HEK293 (cell line): Measurements from ENCODE around the gene CARNS1.

Experiments used
- CTCF ChIA-PET: fragments of 350-600 bp; formaldehyde crosslinking; extraction: SDS; loops from one replicate; lab custom pipeline; 2021; ENCODE audit warnings: antibody characterized with exemption; lab: Yijun Ruan, JAX
- POLR2A ChIA-PET: fragments of 300-600 bp; formaldehyde crosslinking; extraction: SDS; loops from one replicate; lab custom pipeline; 2020; ENCODE audit warnings: antibody characterized with exemption, inconsistent platforms; lab: Yijun Ruan, JAX
- H3K27ac ChIP-seq: fragments of 200-500 bp; sonication (Bioruptor generic); 2 replicates; pipeline ENCODE4 v1.5.1; 2014; ENCODE audit warnings: low read depth, low read length, control low read depth, inconsistent platforms; ENCODE audit errors: extremely low read depth
- H3K36me3 ChIP-seq, 2 experiments: fragments of 200-500 bp in 1 of 2; sonication (Bioruptor generic) in 1 of 2; 1 replicate in 1 of 2; 2 replicates in 1 of 2; pipeline ENCODE4 v1.5.1; 2014 to 2017; ENCODE audit warnings: inconsistent platforms in 2 of 2, low read length in 2 of 2; ENCODE audit not compliant: control insufficient read depth in 2 of 2, insufficient read depth in 1 of 2
- H3K4me1 ChIP-seq: fragments of 200-500 bp; sonication (Bioruptor generic); 2 replicates; pipeline ENCODE4 v1.5.1; 2014; ENCODE audit warnings: mild to moderate bottlenecking, low read length, inconsistent platforms; ENCODE audit not compliant: control insufficient read depth, insufficient read depth
- H3K4me3 ChIP-seq: 2 replicates; pipeline ENCODE4 v1.5.1; 2011; ENCODE audit warnings: low read depth, mild to moderate bottlenecking, control low read depth, low read length, moderate library complexity
- H3K9me3 ChIP-seq: fragments of 200-500 bp; sonication (Bioruptor generic); 2 replicates; pipeline ENCODE4 v1.5.1; 2014; ENCODE audit warnings: low read depth, low read length, inconsistent platforms; ENCODE audit not compliant: control insufficient read depth, insufficient read depth
- EGR2 ChIP-seq: fragments of 450-650 bp; formaldehyde crosslinking; IDR thresholded peaks from 2 replicates; pipeline ENCODE4 v1.5.1; 2016; ENCODE audit warnings: low read depth, missing biosample characterization, missing genetic modification characterization
- ELK4 ChIP-seq: IDR thresholded peaks from 2 replicates; pipeline ENCODE4 v1.6.1; 2011; ENCODE audit warnings: mild to moderate bottlenecking, low read depth, low read length, borderline replicate concordance
- GLIS1 ChIP-seq: fragments of 450-650 bp; formaldehyde crosslinking; IDR thresholded peaks from 2 replicates; pipeline ENCODE4 v1.5.1; 2016; ENCODE audit warnings: missing biosample characterization, missing genetic modification characterization
- HOXC10 ChIP-seq: sonication (generic); formaldehyde crosslinking; IDR thresholded peaks from 2 replicates; pipeline ENCODE4 v1.8.1; 2023; ENCODE audit warnings: mild to moderate bottlenecking, missing genetic modification reagents
- HOXD13 ChIP-seq: sonication (generic); formaldehyde crosslinking; IDR thresholded peaks from 2 replicates; pipeline ENCODE4 v1.8.0; 2022; ENCODE audit warnings: missing genetic modification reagents, borderline replicate concordance
- KLF17 ChIP-seq: fragments of 450-650 bp; formaldehyde crosslinking; IDR thresholded peaks from 2 replicates; pipeline ENCODE4 v1.5.1; 2016; ENCODE audit warnings: missing biosample characterization, missing genetic modification characterization
- PATZ1 ChIP-seq: fragments of 450-650 bp; formaldehyde crosslinking; IDR thresholded peaks from 2 replicates; pipeline ENCODE4 v1.5.1; 2016; ENCODE audit warnings: missing biosample characterization, missing genetic modification characterization
- RBAK ChIP-seq: fragments of 450-650 bp; formaldehyde crosslinking; IDR thresholded peaks from 2 replicates; pipeline ENCODE4 v1.5.1; 2016; ENCODE audit warnings: missing biosample characterization, missing genetic modification characterization
- REPIN1 ChIP-seq: fragments of 450-650 bp; formaldehyde crosslinking; IDR thresholded peaks from 2 replicates; pipeline ENCODE4 v1.5.1; 2017; ENCODE audit warnings: missing biosample characterization, missing genetic modification characterization, low read depth
- ZBTB21 ChIP-seq: fragments of 450-650 bp; formaldehyde crosslinking; IDR thresholded peaks from 2 replicates; pipeline ENCODE4 v1.5.1; 2017; ENCODE audit warnings: missing biosample characterization, missing genetic modification characterization
- ZBTB7A ChIP-seq: fragments of 450-650 bp; formaldehyde crosslinking; IDR thresholded peaks from 2 replicates; pipeline ENCODE4 v1.5.1; 2016; ENCODE audit warnings: low read depth, missing biosample characterization, missing genetic modification characterization
- ZBTB8A ChIP-seq: fragments of 450-650 bp; formaldehyde crosslinking; IDR thresholded peaks from 2 replicates; pipeline ENCODE4 v1.5.1; 2016; ENCODE audit warnings: missing biosample characterization, missing genetic modification characterization
- ZEB2 ChIP-seq: fragments of 450-650 bp; formaldehyde crosslinking; IDR thresholded peaks from 2 replicates; pipeline ENCODE4 v1.5.1; 2016; ENCODE audit warnings: missing biosample characterization, missing genetic modification characterization
- ZNF114 ChIP-seq: fragments of 450-650 bp; formaldehyde crosslinking; IDR thresholded peaks from 2 replicates; pipeline ENCODE4 v1.5.0; 2017; ENCODE audit warnings: missing biosample characterization, missing genetic modification characterization
- ZNF148 ChIP-seq: fragments of 450-650 bp; formaldehyde crosslinking; IDR thresholded peaks from 2 replicates; pipeline ENCODE4 v1.5.0; 2017; ENCODE audit warnings: missing biosample characterization, missing genetic modification characterization, borderline replicate concordance
- ZNF221 ChIP-seq: fragments of 450-650 bp; formaldehyde crosslinking; IDR thresholded peaks from 2 replicates; pipeline ENCODE4 v1.5.1; 2017; ENCODE audit warnings: missing biosample characterization, missing genetic modification characterization, borderline replicate concordance
- ZNF362 ChIP-seq: fragments of 450-650 bp; formaldehyde crosslinking; IDR thresholded peaks from 2 replicates; pipeline ENCODE4 v1.5.1; 2016; ENCODE audit warnings: missing biosample characterization, missing genetic modification characterization
- ZNF404 ChIP-seq: fragments of 450-650 bp; formaldehyde crosslinking; IDR thresholded peaks from 2 replicates; pipeline ENCODE4 v1.5.1; 2017; ENCODE audit warnings: missing biosample characterization, missing genetic modification characterization
- ZNF621 ChIP-seq: fragments of 450-650 bp; formaldehyde crosslinking; IDR thresholded peaks from 2 replicates; pipeline ENCODE4 v1.5.1; 2017; ENCODE audit warnings: missing biosample characterization, missing genetic modification characterization
- ZNF707 ChIP-seq: fragments of 450-650 bp; formaldehyde crosslinking; IDR thresholded peaks from 2 replicates; pipeline ENCODE4 v1.5.1; 2016; ENCODE audit warnings: missing biosample characterization, missing genetic modification characterization
- ZNF747 ChIP-seq: fragments of 450-650 bp; formaldehyde crosslinking; IDR thresholded peaks from 2 replicates; pipeline ENCODE4 v1.5.1; 2016; ENCODE audit warnings: missing biosample characterization, missing genetic modification characterization
- ZNF76 ChIP-seq: fragments of 450-650 bp; formaldehyde crosslinking; IDR thresholded peaks from 2 replicates; pipeline ENCODE4; 2016; ENCODE audit warnings: low read depth, missing biosample characterization, missing genetic modification characterization, borderline replicate concordance
- ZNF785 ChIP-seq: fragments of 450-650 bp; formaldehyde crosslinking; IDR thresholded peaks from 2 replicates; pipeline ENCODE4 v1.5.1; 2016; ENCODE audit warnings: missing biosample characterization, missing genetic modification characterization
- ZNF791 ChIP-seq: fragments of 450-650 bp; formaldehyde crosslinking; IDR thresholded peaks from 2 replicates; pipeline ENCODE4 v1.5.1; 2016; ENCODE audit warnings: missing biosample characterization, missing genetic modification characterization
- ZNF830 ChIP-seq: fragments of 450-650 bp; IDR thresholded peaks from 2 replicates; pipeline ENCODE4 v1.5.0; 2018; ENCODE audit warnings: missing biosample characterization, missing genetic modification characterization, low read depth, mild to moderate bottlenecking, moderate library complexity

Gene CARNS1

GRCh38 chr11:67391304-67392182 lies 23.9 kb upstream of the CARNS1 start, which contains the start of gene RAD9A (continued):
- TF ChIP-seq EGR2 (peak; percentile 33), ZBTB7A (tag by site-specific recombination) (peak; percentile 73; the same call in 1 of the 2 replicates)

GRCh38 chr11:67392183-67392715 lies 23.2 kb upstream of the CARNS1 start:
- H3K27ac ChIP-seq, result no peak overlapping the region
- H3K4me3 ChIP-seq, result peak overlapping the region; percentile 76
- ChIA-PET POLR2A (interaction anchor here (0.6 to 3.5 kb wide), 17 partner anchors 9 to 153 kb away, joined by 3 to 53 read pairs (median 4); partner anchors contain the start of genes AIP, ANKRD13D, CORO1B and POLD4), CTCF (interaction anchor here (0.6 to 25.6 kb wide), 5 partner anchors 9 to 224 kb away, joined by 4 to 898 read pairs (median 7); partner anchors contain the start of genes CLCF1, PITPNM1, POLD4 and PPP1CA)
- 0 out of 2 replicates have a peak, but pooled peaks cover 3% of the 10 kb centered on the region for H3K4me1 ChIP-seq
- no peaks in the 10 kb centered on the region for H3K9me3 ChIP-seq
- H3K36me3 ChIP-seq, result peaks cover 0 to 35% of the 10 kb centered on the region in 2 experiments; a peak in 2 of 3 replicates
- no peak for TF ChIP-seq HOXC10 (CRISPR knock-in tag)
- no peak for TF ChIP-seq ZNF830
- TF ChIP-seq ZNF621 (tag by site-specific recombination), result no peak
- TF ChIP-seq HOXD13 (CRISPR knock-in tag), result no peak
- TF ChIP-seq ZNF707, result no peak
- no peak for TF ChIP-seq ZNF148 (tag by site-specific recombination)
- no peak for TF ChIP-seq KLF17 (tag by site-specific recombination)
- TF ChIP-seq ZNF221, result no peak
- no peak for TF ChIP-seq ZNF747 (tag by site-specific recombination)
- TF ChIP-seq PATZ1, result no peak
- TF ChIP-seq ZBTB8A (tag by site-specific recombination), result no peak

GRCh38 chr11:67393437-67393836 lies 22.0 kb upstream of the CARNS1 start:
- H3K9me3 ChIP-seq, result no peaks in the 10 kb centered on the region
- POLR2A ChIA-PET, result interaction anchor here (3.5 kb wide), 1 partner anchor 8 kb away, joined by 53 read pairs; the partner anchor contains the start of gene PPP1CA
- CTCF ChIA-PET, result interaction anchor here (2.9 to 25.6 kb wide), 2 partner anchors 8 to 30 kb away, joined by 20 to 898 read pairs; partner anchors contain the start of genes CLCF1, POLD4 and PPP1CA
- H3K27ac ChIP-seq, result no peak overlapping the region
- 0 out of 2 replicates have a peak, but pooled peaks cover 3% of the 10 kb centered on the region for H3K4me1 ChIP-seq
- peaks cover 0 to 47% of the 10 kb centered on the region in 2 experiments; a peak in 2 of 3 replicates for H3K36me3 ChIP-seq
- no peak overlapping the region for H3K4me3 ChIP-seq
- TF ChIP-seq ZNF747 (tag by site-specific recombination), result no peak
- no peak for TF ChIP-seq ZNF404 (tag by site-specific recombination)
- no peak for TF ChIP-seq ZNF362 (tag by site-specific recombination)
- TF ChIP-seq ZNF791 (tag by site-specific recombination), result no peak
- no peak for TF ChIP-seq ZNF114 (tag by site-specific recombination)
- no peak for TF ChIP-seq ZNF785 (tag by site-specific recombination)
- no peak for TF ChIP-seq ELK4
- TF ChIP-seq GLIS1 (tag by site-specific recombination), result no peak
- no peak for TF ChIP-seq ZEB2 (tag by site-specific recombination)
- TF ChIP-seq ZNF76, result no peak
- no peak for TF ChIP-seq REPIN1
- TF ChIP-seq RBAK (tag by site-specific recombination), result no peak
- no peak for TF ChIP-seq ZBTB21
